GM19043 (cell line): ENCODE measurements around the gene LIMA1.
"Not testable (repeated sequence)": the region's sequence is repeated elsewhere in the genome, so short reads cannot be mapped to it uniquely, and the experiment has no call there.

Source experiments
- ATAC-seq: cut with Tn5 transposase; IDR thresholded peaks from one replicate; pipeline ENCODE4 v1.9.1; 2021; ENCODE audit warnings: low read depth; ENCODE audit not compliant: unreplicated experiment

Gene LIMA1

GRCh38 chr12:50290692-50291091 lies 7.4 kb upstream of the LIMA1 start:
- ATAC-seq = not testable (repeated sequence)

- ATAC-seq = no peak
Observed at GRCh38 chr12:50287271-50287670, 4.0 kb upstream of the LIMA1 start.

- no peak for ATAC-seq
Observed at GRCh38 chr12:50285253-50285652, 1.9 kb upstream of the LIMA1 start.

GRCh38 chr12:50282721-50283228 lies 545 bp downstream of the LIMA1 start:
- no peak for ATAC-seq

- ATAC-seq = no peak
Observed at GRCh38 chr12:50279501-50279900, 3.8 kb downstream of the LIMA1 start.

GRCh38 chr12:50276912-50277671 lies 6.2 kb downstream of the LIMA1 start:
- no peak for ATAC-seq

GRCh38 chr12:50276068-50276467 lies 7.3 kb downstream of the LIMA1 start:
- ATAC-seq = no peak

GRCh38 chr12:50275556-50275955 lies 7.8 kb downstream of the LIMA1 start:
- no peak for ATAC-seq

GRCh38 chr12:50275127-50275526 lies 8.2 kb downstream of the LIMA1 start:
- ATAC-seq = not testable (repeated sequence)

- ATAC-seq = no peak
Observed at GRCh38 chr12:50271724-50272247, 11.5 kb downstream of the LIMA1 start.

- no peak for ATAC-seq
Observed at GRCh38 chr12:50268482-50268881, 14.8 kb downstream of the LIMA1 start.

GRCh38 chr12:50265770-50266524 lies 17.4 kb downstream of the LIMA1 start:
- ATAC-seq = no peak

GRCh38 chr12:50263832-50264231 lies 19.5 kb downstream of the LIMA1 start:
- no peak for ATAC-seq

GRCh38 chr12:50261654-50262053 lies 21.7 kb downstream of the LIMA1 start:
- ATAC-seq = no peak

- no peak for ATAC-seq
Observed at GRCh38 chr12:50258167-50258551, 25.2 kb downstream of the LIMA1 start.

GRCh38 chr12:50257236-50258166 lies 25.8 kb downstream of the LIMA1 start:
- ATAC-seq = no peak

- no peak for ATAC-seq
Observed at GRCh38 chr12:50256761-50257160, 26.6 kb downstream of the LIMA1 start.

GRCh38 chr12:50252977-50253602 lies 30.2 kb downstream of the LIMA1 start:
- ATAC-seq = no peak

GRCh38 chr12:50251619-50252252 lies 31.6 kb downstream of the LIMA1 start:
- no peak for ATAC-seq
